Mammary epithelial cell (primary cell): Measurements from ENCODE around the gene ETFB.

ENCODE experiments used
- EZH2 ChIP-seq: IDR thresholded peaks from 2 replicates; pipeline ENCODE4 v1.6.1; 2012; ENCODE audit warnings: low read length, inconsistent platforms, borderline replicate concordance
- TF ChIP-seq, protein P1 (sequence below), 2 donors: IDR thresholded peaks in 1 of 2; conservative IDR thresholded peaks in 1 of 2; 2 replicates each; pipeline ENCODE4 v1.5.1; 2011 to 2012; ENCODE audit warnings: inconsistent platforms in 2 of 2, low read length in 2 of 2, mild to moderate bottlenecking in 2 of 2, control low read depth in 1 of 2, low read depth in 1 of 2; ENCODE audit not compliant: insufficient read depth in 1 of 2; ENCODE audit errors: extremely low read depth in 1 of 2

DNA sequence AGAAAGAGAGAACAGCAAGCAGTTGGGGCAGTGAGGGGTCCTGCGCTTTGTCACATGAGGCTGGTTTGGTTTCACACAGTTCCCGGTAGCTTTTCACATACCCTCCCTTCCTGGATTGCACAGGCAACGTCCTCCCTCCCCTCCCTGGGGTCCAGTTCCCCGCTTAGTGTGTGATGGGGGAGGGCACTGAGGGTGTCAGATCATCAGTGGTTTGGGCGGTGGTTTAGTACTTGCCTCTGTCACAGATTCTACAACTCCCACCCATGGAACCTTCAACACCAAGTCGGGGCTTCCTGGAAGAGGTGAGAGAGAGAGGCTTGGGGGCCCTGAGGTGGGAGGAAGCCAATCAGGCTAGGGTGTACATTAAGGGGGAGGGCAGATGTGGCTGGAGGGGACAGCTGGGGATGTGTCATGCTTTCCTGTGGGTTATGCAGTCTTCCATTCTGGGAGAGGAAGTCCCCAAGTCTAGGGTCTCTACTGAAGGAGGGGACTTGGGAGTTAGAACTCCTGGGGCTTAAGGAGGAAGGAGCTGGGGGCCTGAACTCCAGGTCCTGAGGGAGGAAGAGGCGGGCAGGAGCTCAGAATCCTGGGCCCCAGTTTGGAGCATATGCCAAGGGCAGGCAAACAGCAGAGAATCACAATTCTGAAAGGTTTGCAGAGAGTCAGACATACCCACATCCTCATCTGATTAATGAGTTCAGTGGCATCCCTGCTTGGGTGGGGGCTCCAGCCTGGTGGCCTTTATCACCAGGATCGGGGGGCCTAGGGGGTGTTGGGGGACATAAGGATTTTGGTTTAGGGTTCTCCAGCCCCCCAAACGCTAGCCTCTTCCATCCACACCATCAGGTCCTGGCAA lies 6.7 kb upstream of the ETFB start, which contains the start of gene NKG7:
- TF ChIP-seq, protein P1, sequence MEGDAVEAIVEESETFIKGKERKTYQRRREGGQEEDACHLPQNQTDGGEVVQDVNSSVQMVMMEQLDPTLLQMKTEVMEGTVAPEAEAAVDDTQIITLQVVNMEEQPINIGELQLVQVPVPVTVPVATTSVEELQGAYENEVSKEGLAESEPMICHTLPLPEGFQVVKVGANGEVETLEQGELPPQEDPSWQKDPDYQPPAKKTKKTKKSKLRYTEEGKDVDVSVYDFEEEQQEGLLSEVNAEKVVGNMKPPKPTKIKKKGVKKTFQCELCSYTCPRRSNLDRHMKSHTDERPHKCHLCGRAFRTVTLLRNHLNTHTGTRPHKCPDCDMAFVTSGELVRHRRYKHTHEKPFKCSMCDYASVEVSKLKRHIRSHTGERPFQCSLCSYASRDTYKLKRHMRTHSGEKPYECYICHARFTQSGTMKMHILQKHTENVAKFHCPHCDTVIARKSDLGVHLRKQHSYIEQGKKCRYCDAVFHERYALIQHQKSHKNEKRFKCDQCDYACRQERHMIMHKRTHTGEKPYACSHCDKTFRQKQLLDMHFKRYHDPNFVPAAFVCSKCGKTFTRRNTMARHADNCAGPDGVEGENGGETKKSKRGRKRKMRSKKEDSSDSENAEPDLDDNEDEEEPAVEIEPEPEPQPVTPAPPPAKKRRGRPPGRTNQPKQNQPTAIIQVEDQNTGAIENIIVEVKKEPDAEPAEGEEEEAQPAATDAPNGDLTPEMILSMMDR (conservative IDR thresholded peaks at IDR 0.05 in 1 of 2, IDR thresholded peaks at IDR 0.05 in 1 of 2; ENCODE audit: extremely low read depth in 1 of 2, insufficient read depth in 1 of 2, low read depth in 1 of 2, low read length in 2 of 2), result no peak
- TF ChIP-seq EZH2, result no peak
